GM06990 (cell line): ENCODE data around the gene PLA2G4F.

ENCODE experiments used
- DNase-seq: peaks from one replicate; pipeline ENCODE4 v3.0.0-alpha.2; 2011; ENCODE audit not compliant: insufficient read length; ENCODE audit errors: extremely low read depth
- H3K27me3 ChIP-seq: replicated peaks from 2 replicates; pipeline ENCODE4 v1.6.0; 2011; ENCODE audit warnings: low read length; ENCODE audit not compliant: control insufficient read depth, insufficient read depth
- H3K36me3 ChIP-seq: 2 replicates; pipeline ENCODE4 v1.5.1; 2011; ENCODE audit warnings: low read length; ENCODE audit not compliant: control insufficient read depth, insufficient read depth
- H3K4me3 ChIP-seq: replicated peaks from 2 replicates; pipeline ENCODE4 v1.5.1; 2011; ENCODE audit warnings: low read depth, mild to moderate bottlenecking, control low read depth, low read length
- CTCF ChIP-seq: IDR thresholded peaks from 2 replicates; pipeline ENCODE4 v1.5.1; 2011; ENCODE audit warnings: low read length, control low read depth, mild to moderate bottlenecking, inconsistent platforms; ENCODE audit not compliant: insufficient read depth, poor library complexity, severe bottlenecking

PLA2G4F gene

GRCh38 chr15:42133356-42133755 lies 23.1 kb downstream of the PLA2G4F start:
- no peaks in the 10 kb centered on the region for H3K36me3 ChIP-seq
- no peak overlapping the region for H3K4me3 ChIP-seq
- TF ChIP-seq CTCF = no peak
- DNase-seq = no peak
- no peaks in the 10 kb centered on the region; the same call in 1 of the 2 replicates for H3K27me3 ChIP-seq

GRCh38 chr15:42131826-42132806 lies 24.3 kb downstream of the PLA2G4F start:
- no peak overlapping the region for H3K4me3 ChIP-seq
- no peaks in the 10 kb centered on the region for H3K36me3 ChIP-seq
- no peak for TF ChIP-seq CTCF
- no peaks in the 10 kb centered on the region; the same call in 1 of the 2 replicates for H3K27me3 ChIP-seq
- DNase-seq = no peak

GRCh38 chr15:42131006-42131405 lies 25.4 kb downstream of the PLA2G4F start:
- DNase-seq = no peak
- TF ChIP-seq CTCF = no peak
- Histone ChIP-seq H3K36me3 (no peaks in the 10 kb centered on the region), H3K4me3 (no peak overlapping the region), H3K27me3 (no peaks in the 10 kb centered on the region)

GRCh38 chr15:42130246-42130986 lies 26.0 kb downstream of the PLA2G4F start:
- H3K36me3 ChIP-seq = no peaks in the 10 kb centered on the region
- no peaks in the 10 kb centered on the region for H3K27me3 ChIP-seq
- no peak for TF ChIP-seq CTCF
- H3K4me3 ChIP-seq = no peak overlapping the region
- no peak for DNase-seq

- Histone ChIP-seq H3K4me3 (no peak overlapping the region), H3K36me3 (no peaks in the 10 kb centered on the region), H3K27me3 (no peaks in the 10 kb centered on the region)
- DNase-seq = no peak
- TF ChIP-seq CTCF = no peak
Observed at GRCh38 chr15:42129364-42129763, 27.1 kb downstream of the PLA2G4F start.
